ENCODE measurements around the gene VSTM4.

The VSTM4 gene

GRCh38 chr10:49049660-49050059 lies 65.7 kb downstream of the VSTM4 start:
- no peak for DNase-seq (ENCODE audit: low read depth in 3 of 3, low spot score in 1 of 3)

- no peak for DNase-seq (ENCODE audit: low read depth in 3 of 3, low spot score in 1 of 3)
These were observed 68.1 kb downstream of the VSTM4 start for GRCh38 chr10:49047128-49047639.

GRCh38 chr10:49044293-49045193 lies 70.8 kb downstream of the VSTM4 start:
- DNase-seq (ENCODE audit: low read depth in 3 of 3, low spot score in 1 of 3) = no peak

- DNase-seq (ENCODE audit: low read depth in 3 of 3, low spot score in 1 of 3) = no peak
These were observed 74.7 kb downstream of the VSTM4 start for GRCh38 chr10:49040601-49041000.

GRCh38 chr10:49039409-49039808 lies 75.9 kb downstream of the VSTM4 start:
- DNase-seq (ENCODE audit: low read depth in 3 of 3, low spot score in 1 of 3) = no peak

GRCh38 chr10:49038711-49039110 lies 76.6 kb downstream of the VSTM4 start:
- DNase-seq (ENCODE audit: low read depth in 3 of 3, low spot score in 1 of 3) = no peak

- DNase-seq (ENCODE audit: low read depth in 3 of 3, low spot score in 1 of 3) = no peak
These were observed 78.1 kb downstream of the VSTM4 start for GRCh38 chr10:49037187-49037586.

- DNase-seq (ENCODE audit: low read depth in 3 of 3, low spot score in 1 of 3) = no peak
These were observed 78.7 kb downstream of the VSTM4 start for GRCh38 chr10:49036638-49037037.

- DNase-seq (ENCODE audit: low read depth in 3 of 3, low spot score in 1 of 3) = no peak
These were observed 79.4 kb downstream of the VSTM4 start for GRCh38 chr10:49035920-49036319.

GRCh38 chr10:49034925-49035324 lies 80.4 kb downstream of the VSTM4 start:
- DNase-seq (ENCODE audit: low read depth in 3 of 3, low spot score in 1 of 3) = no peak

- DNase-seq (ENCODE audit: low read depth in 3 of 3, low spot score in 1 of 3) = no peak
These were observed 81.4 kb downstream of the VSTM4 start for GRCh38 chr10:49033939-49034338.

GRCh38 chr10:49029666-49030065 lies 85.7 kb downstream of the VSTM4 start:
- no peak for DNase-seq (ENCODE audit: low read depth in 3 of 3, low spot score in 1 of 3)

GRCh38 chr10:49028639-49029038 lies 86.7 kb downstream of the VSTM4 start:
- no peak for DNase-seq (ENCODE audit: low read depth in 3 of 3, low spot score in 1 of 3)

- DNase-seq (ENCODE audit: low read depth in 3 of 3, low spot score in 1 of 3) = no peak
These were observed 89.9 kb downstream of the VSTM4 start for GRCh38 chr10:49025347-49025983.

- DNase-seq (ENCODE audit: low read depth in 3 of 3, low spot score in 1 of 3) = no peak
These were observed 90.8 kb downstream of the VSTM4 start for GRCh38 chr10:49024484-49024883.

- no peak for DNase-seq (ENCODE audit: low read depth in 3 of 3, low spot score in 1 of 3)
These were observed 91.6 kb downstream of the VSTM4 start for GRCh38 chr10:49023752-49024151.

GRCh38 chr10:49023071-49023470 lies 92.3 kb downstream of the VSTM4 start:
- no peak for DNase-seq (ENCODE audit: low read depth in 3 of 3, low spot score in 1 of 3)

- DNase-seq (ENCODE audit: low read depth in 3 of 3, low spot score in 1 of 3) = no peak
These were observed 93.6 kb downstream of the VSTM4 start for GRCh38 chr10:49021685-49022084.

GRCh38 chr10:49015700-49016099 lies 99.6 kb downstream of the VSTM4 start:
- DNase-seq (ENCODE audit: low read depth in 3 of 3, low spot score in 1 of 3) = no peak

GRCh38 chr10:49012603-49013002 lies 102.7 kb downstream of the VSTM4 start:
- no peak for DNase-seq (ENCODE audit: low read depth in 3 of 3, low spot score in 1 of 3)

- DNase-seq (ENCODE audit: low read depth in 3 of 3, low spot score in 1 of 3) = no peak
These were observed 103.6 kb downstream of the VSTM4 start for GRCh38 chr10:49011756-49012155.

GRCh38 chr10:49010865-49011264 lies 104.5 kb downstream of the VSTM4 start:
- no peak for DNase-seq (ENCODE audit: low read depth in 3 of 3, low spot score in 1 of 3)

Measured in stimulated activated CD4-positive, alpha-beta T cell treated with anti-CD3 and anti-CD28 coated beads, TNF-alpha, amount 100 ng/mL, for 1 hour (primary cell).